Psoas muscle (tissue), 8 donors: Measurements from ENCODE around the gene PSAP. TPM values are rescaled to one million over a fixed set of nuclear protein-coding genes. Genes with fewer than 3 reads are reported as not detected.

ENCODE experiments used
- ATAC-seq, 4 donors: fragments of 200-7000 bp; cut with Tn5 transposase; one replicate each; pipeline ENCODE4 v1.9.1; 2020; ENCODE audit warnings: moderate library complexity in 3 of 4, mild to moderate bottlenecking in 2 of 4
- DNase-seq, 2 donors: peaks; one replicate each; pipeline ENCODE4 v3.0.0-alpha.2; 2020
- H3K27ac ChIP-seq: fragments of 200-600 bp; one replicate; pipeline ENCODE4 v1.8.0; 2022
- H3K27me3 ChIP-seq, 3 donors: fragments of 200-600 bp in 1 of 3; one replicate each; pipeline versions ENCODE4 v1.6.1 to v1.8.0; 2013 to 2022; ENCODE audit warnings: low read length in 2 of 3, mild to moderate bottlenecking in 2 of 3, moderate library complexity in 1 of 3; ENCODE audit not compliant: insufficient read depth in 3 of 3
- H3K36me3 ChIP-seq, 2 donors: fragments of 200-600 bp in 1 of 2; one replicate each; pipeline versions ENCODE4 v1.6.1 to v1.8.0; 2013 to 2022; ENCODE audit warnings: low read depth in 1 of 2, mild to moderate bottlenecking in 1 of 2, moderate library complexity in 1 of 2; ENCODE audit not compliant: insufficient read depth in 1 of 2
- H3K4me1 ChIP-seq: fragments of 200-600 bp; one replicate; pipeline ENCODE4 v1.8.0; 2022
- H3K4me3 ChIP-seq: fragments of 200-600 bp; one replicate; pipeline ENCODE4 v1.8.0; 2022; ENCODE audit warnings: mild to moderate bottlenecking
- H3K9me3 ChIP-seq: fragments of 200-600 bp; one replicate; pipeline ENCODE4 v1.8.0; 2022
- WGBS, 3 donors: extraction: QIAGEN DNeasy Blood & Tissue Kit; methylation state at CpG; one replicate each; pipeline versions ENCODE4 v1.1.6 to v1.1.7; 2013; 5-methylcytosine and 5-hydroxymethylcytosine counted together
- intact Hi-C, 2 donors: fragments of 100-400 bp; cut with DNase I; formaldehyde crosslinking; loops; one replicate each; pipeline versions ENCODE4 v1.11.0 to v1.14.2; 2022
- polyA plus RNA-seq, 3 donors: library from polyadenylated mRNA; stranded (reverse); fragments of 200-250 nt; gene quantifications; one replicate each; pipeline ENCODE4 v1.2.3, GENCODE V29; 2013
- total RNA-seq, 4 donors: library from RNA; stranded (reverse); fragmentation: NEBNext Ultra II Directional in 2 of 4; extraction: Animal tissue kit (Norgen Biotek cat#: 25700) in 2 of 4; gene quantifications; one replicate each; pipeline versions ENCODE4 v1.2.1 to v1.2.4, GENCODE V29; 2021 to 2023
- TF ChIP-seq, protein P1 (sequence below): fragments of 200-600 bp; IDR thresholded peaks from one replicate; pipeline ENCODE4 v1.8.0; 2022; ENCODE audit warnings: antibody characterized with exemption
- donor health status: healthy with polysubstance abuse.
- donor health status: DM: no; HTN: no; CAD: no; lungs with moderate emphysema.
- donor health status: Bipolar disorder and iron deficiency.
- donor health status: healthy.
- donor health status: DM: yes; HTN: yes; CAD: no.
- donor health status: DM: no; HTN: no; CAD: no.
- donor health status: DM: no; HTN: no; CAD: no.
- donor health status: DM: yes; HTN: yes; CAD: no.

The PSAP gene
- total and polyA plus RNA-seq, 7 donors: 634 to 1,725 (median 1,049) TPM

DNA sequence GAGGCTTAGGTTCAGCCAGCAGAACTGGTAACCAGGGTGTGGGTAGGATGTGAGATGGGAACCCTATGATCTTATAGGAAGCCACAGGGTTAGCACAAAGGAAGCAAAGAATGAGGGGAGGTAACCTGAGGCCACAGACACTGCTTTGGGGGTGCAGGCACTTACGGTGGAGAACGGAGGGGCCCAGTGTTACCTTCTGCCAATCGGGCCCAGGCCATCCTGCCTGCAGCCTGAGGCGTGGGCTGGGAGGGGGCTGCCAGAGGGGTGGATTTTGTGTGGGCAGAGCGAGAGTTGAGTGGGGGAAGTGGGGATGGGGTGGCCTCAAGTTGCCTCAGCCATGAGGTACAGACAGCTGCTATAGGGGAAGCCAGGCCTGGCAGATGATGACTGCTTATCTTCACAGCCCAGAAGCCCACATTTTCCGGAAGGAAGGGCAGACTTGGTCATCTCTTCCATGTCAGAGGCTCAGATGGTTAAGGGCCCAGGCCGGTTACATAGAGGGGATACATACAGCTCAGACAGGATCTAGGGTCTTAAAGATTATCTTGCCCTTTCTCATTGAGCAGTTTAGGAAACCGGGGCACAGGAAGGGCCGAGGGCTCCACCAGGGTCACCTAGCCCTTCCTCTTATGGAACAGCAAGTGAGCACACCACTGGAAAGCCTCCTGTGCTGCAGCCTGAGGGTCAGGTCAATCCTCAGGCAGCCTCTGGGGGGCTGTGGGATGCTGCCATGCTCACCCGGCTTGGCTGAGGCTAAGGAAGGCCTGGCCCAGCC is 53.3 kb downstream of the PSAP start:
- DNase-seq (peak in 1 of 2 donors; percentile 49), ATAC-seq (peak in 2 of 4 donors; percentile 8 to 15)
- WGBS, 3 donors: 77 to 80% (median 80%) methylated on average over 10 of the region's 10 CpGs
- no peaks in the 10 kb centered on the region for H3K36me3 ChIP-seq
- intact Hi-C loops: no loop called here
- TF ChIP-seq, protein P1, sequence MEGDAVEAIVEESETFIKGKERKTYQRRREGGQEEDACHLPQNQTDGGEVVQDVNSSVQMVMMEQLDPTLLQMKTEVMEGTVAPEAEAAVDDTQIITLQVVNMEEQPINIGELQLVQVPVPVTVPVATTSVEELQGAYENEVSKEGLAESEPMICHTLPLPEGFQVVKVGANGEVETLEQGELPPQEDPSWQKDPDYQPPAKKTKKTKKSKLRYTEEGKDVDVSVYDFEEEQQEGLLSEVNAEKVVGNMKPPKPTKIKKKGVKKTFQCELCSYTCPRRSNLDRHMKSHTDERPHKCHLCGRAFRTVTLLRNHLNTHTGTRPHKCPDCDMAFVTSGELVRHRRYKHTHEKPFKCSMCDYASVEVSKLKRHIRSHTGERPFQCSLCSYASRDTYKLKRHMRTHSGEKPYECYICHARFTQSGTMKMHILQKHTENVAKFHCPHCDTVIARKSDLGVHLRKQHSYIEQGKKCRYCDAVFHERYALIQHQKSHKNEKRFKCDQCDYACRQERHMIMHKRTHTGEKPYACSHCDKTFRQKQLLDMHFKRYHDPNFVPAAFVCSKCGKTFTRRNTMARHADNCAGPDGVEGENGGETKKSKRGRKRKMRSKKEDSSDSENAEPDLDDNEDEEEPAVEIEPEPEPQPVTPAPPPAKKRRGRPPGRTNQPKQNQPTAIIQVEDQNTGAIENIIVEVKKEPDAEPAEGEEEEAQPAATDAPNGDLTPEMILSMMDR: no peak
- no peaks in the 10 kb centered on the region for H3K27me3 ChIP-seq
- no peaks in the 10 kb centered on the region for H3K9me3 ChIP-seq
- no peaks in the 10 kb centered on the region for H3K4me1 ChIP-seq
- no peak overlapping the region for H3K27ac ChIP-seq
- no peak overlapping the region for H3K4me3 ChIP-seq

DNA sequence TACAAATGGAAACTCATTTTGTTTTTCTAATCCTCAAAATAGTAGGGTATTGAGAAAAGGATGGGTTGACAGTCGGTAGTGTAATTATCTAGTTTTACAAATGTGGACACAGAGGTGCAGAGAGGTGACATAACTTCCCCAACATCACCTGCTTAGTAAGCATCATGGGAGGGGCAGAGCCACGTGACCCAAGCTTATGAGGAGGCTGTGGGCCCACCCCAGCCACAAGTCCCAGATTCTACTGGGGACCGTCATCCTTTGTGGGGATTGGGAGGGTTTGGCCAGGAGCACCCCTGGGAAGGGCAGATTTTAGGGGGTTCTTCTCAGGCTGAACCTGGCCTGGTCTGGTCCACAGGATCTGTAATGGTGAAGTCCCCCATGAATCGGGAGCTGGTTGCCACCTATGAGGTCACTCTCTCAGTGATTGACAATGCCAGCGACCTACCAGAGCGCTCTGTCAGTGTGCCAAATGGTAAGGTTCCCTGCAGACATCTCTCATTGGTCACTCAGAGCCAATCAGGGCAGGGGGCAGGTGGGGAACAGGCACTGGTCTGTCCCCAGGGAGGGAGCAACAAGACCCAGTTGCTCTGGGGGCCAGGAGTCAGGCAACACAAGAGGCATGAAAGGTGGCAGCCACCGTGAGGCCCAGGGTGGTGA is 54.2 kb downstream of the PSAP start:
- TF ChIP-seq, protein P1: no peak
- no peaks in the 10 kb centered on the region for H3K9me3 ChIP-seq
- DNase-seq (peak in 1 of 2 donors; percentile 32), ATAC-seq (no peak)
- WGBS, 3 donors: 84 to 89% (median 87%) methylated on average over 7 of the region's 7 CpGs
- intact Hi-C loops: no loop called here
- no peaks in the 10 kb centered on the region for H3K36me3 ChIP-seq
- no peak overlapping the region for H3K27ac ChIP-seq
- H3K4me1 ChIP-seq: no peaks in the 10 kb centered on the region
- no peak overlapping the region for H3K4me3 ChIP-seq
- no peaks in the 10 kb centered on the region for H3K27me3 ChIP-seq

DNA sequence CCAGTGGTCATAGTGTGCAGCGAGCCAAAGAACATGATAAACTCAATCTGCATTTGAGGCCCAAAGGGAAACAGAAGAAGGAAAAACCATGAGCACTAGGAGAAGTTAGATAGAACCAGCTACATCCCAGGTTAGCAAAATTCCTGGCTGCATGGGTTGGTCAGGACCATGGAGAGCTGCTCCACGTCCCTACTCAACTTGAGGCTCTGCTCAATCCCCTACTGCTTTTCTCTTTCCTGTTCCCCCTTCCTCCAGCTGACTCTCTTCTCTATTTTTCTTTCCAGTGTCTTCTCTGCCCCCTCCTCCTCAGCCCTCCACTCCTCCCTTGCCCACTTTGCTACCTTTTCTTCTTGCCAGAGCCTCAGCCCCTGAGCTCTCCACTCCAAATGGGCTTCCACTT is 55.8 kb downstream of the PSAP start:
- H3K27me3 ChIP-seq: no peaks in the 10 kb centered on the region
- intact Hi-C loops: no loop called here
- H3K4me1 ChIP-seq: no peaks in the 10 kb centered on the region
- H3K36me3 ChIP-seq: no peaks in the 10 kb centered on the region
- DNase-seq: peak in 1 of 2 donors; percentile 44
- no peaks in the 10 kb centered on the region for H3K9me3 ChIP-seq
- 27 to 49% (median 42%) methylated on average over 2 of the region's 2 CpGs for WGBS, 3 donors
- no peak overlapping the region for H3K27ac ChIP-seq
- no peak overlapping the region for H3K4me3 ChIP-seq
- TF ChIP-seq, protein P1: no peak
- no peak for ATAC-seq

DNA sequence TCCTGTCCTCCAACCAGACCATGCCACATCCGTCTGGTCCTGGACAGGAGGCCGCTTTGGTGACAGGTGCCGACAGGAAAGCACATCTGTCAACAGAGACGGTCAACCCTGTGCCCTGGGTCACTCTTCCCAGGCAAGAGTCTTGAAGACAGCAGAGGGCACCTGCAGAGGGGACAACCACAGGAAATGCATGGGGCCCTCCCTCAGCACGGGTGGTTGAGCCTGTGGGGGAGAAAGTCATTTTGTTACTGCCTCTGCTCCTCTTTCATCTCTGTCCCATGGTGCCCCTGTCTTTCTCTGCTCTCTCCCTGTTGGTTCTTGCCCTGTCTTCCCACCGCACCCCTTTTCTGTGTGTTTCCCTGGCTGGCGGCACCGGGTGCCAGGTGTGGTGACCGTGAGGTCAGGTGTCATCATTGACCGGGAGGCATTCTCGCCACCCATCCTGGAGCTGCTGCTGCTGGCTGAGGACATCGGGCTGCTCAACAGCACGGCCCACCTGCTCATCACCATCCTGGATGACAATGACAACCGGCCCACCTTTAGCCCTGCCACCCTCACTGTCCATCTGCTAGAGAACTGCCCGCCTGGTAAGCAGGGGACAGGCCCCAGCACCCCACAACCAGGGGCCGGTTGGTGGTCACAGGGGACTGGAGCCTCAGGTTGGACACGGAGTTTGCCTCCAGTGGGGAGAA is 60.2 kb downstream of the PSAP start:
- TF ChIP-seq, protein P1: no peak
- no peak for ATAC-seq
- intact Hi-C loops: no loop called here
- Histone ChIP-seq H3K4me3 (no peak overlapping the region), H3K27me3 (no peaks in the 10 kb centered on the region), H3K4me1 (no peaks in the 10 kb centered on the region), H3K36me3 (no peaks in the 10 kb centered on the region), H3K9me3 (no peaks in the 10 kb centered on the region), H3K27ac (no peak overlapping the region)
- 85 to 89% (median 86%) methylated on average over 17 of the region's 17 CpGs for WGBS, 3 donors
- peak in 1 of 2 donors; percentile 39 for DNase-seq
